ENCODE data around the gene GALK1. TPM values are rescaled to one million over a fixed set of nuclear protein-coding genes. Genes with fewer than 3 reads are reported as not detected.
A peak's percentile ranks its signal among the peaks of the same experiment; 100 is the strongest.

GALK1 gene
- total RNA-seq, 1 experiment from 2014 or later: 23.9 TPM

GRCh38 chr17:75809631-75810111 is 44.7 kb upstream of the GALK1 start:
- Histone ChIP-seq H3K4me2 (ENCODE audit: low read depth, low read length, poor library complexity, severe bottlenecking) (no peak overlapping the region), H3K36me3 (ENCODE audit: insufficient read depth, low read length) (peaks cover 17% of the 10 kb centered on the region)

GRCh38 chr17:75808905-75809621 is 44.1 kb upstream of the GALK1 start:
- H3K36me3 ChIP-seq (ENCODE audit: insufficient read depth, low read length): peaks cover 17% of the 10 kb centered on the region
- peaks cover 20% of the 10 kb centered on the region for H3K4me1 ChIP-seq (ENCODE audit: low read length)
- H3K4me2 ChIP-seq (ENCODE audit: low read depth, low read length, poor library complexity, severe bottlenecking): peak overlapping the region; percentile 2
- H3K27me3 ChIP-seq (ENCODE audit: low read length): no peaks in the 10 kb centered on the region
- H3K9ac ChIP-seq (ENCODE audit: low read length): peak overlapping the region; percentile 12; the same call in 1 of the 2 replicates
- H3K9me3 ChIP-seq (ENCODE audit: low read length): no peaks in the 10 kb centered on the region
- no peaks in the 10 kb centered on the region for H3K9me2 ChIP-seq (replicated peaks; ENCODE audit: insufficient read depth, low read length)
- peak overlapping the region; percentile 35 for H3K27ac ChIP-seq (ENCODE audit: low read length)
- H4K20me1 ChIP-seq (ENCODE audit: insufficient read depth, low read depth, low read length): no peaks in the 10 kb centered on the region; the same call in 1 of the 2 replicates
- no peak overlapping the region for H3K4me3 ChIP-seq (ENCODE audit: low read length)
- H3K79me2 ChIP-seq (ENCODE audit: low read length): peaks cover 19% of the 10 kb centered on the region
- H2AFZ ChIP-seq (ENCODE audit: low read length): no peak overlapping the region
- DNase-seq: peak; percentile 63

More at GRCh38 chr17:75809631-75810111, 44.7 kb upstream of the GALK1 start:
- Histone ChIP-seq H3K9me3 (ENCODE audit: low read length) (no peaks in the 10 kb centered on the region), H3K4me1 (ENCODE audit: low read length) (peaks cover 24% of the 10 kb centered on the region), H3K27me3 (ENCODE audit: low read length) (no peaks in the 10 kb centered on the region), H3K9me2 (replicated peaks; ENCODE audit: insufficient read depth, low read length) (no peaks in the 10 kb centered on the region), H3K27ac (ENCODE audit: low read length) (no peak overlapping the region), H3K79me2 (ENCODE audit: low read length) (peaks cover 18% of the 10 kb centered on the region), H4K20me1 (ENCODE audit: insufficient read depth, low read depth, low read length) (no peaks in the 10 kb centered on the region; the same call in 1 of the 2 replicates), H3K9ac (ENCODE audit: low read length) (no peak overlapping the region), H3K4me3 (ENCODE audit: low read length) (no peak overlapping the region), H2AFZ (ENCODE audit: low read length) (no peak overlapping the region)
- no peak for DNase-seq

- Histone ChIP-seq H3K9me3 (ENCODE audit: low read length) (no peaks in the 10 kb centered on the region), H3K36me3 (ENCODE audit: insufficient read depth, low read length) (peaks cover 17% of the 10 kb centered on the region), H4K20me1 (ENCODE audit: insufficient read depth, low read depth, low read length) (no peaks in the 10 kb centered on the region; the same call in 1 of the 2 replicates), H2AFZ (ENCODE audit: low read length) (no peak overlapping the region), H3K9ac (ENCODE audit: low read length) (peak overlapping the region; percentile 12), H3K27ac (ENCODE audit: low read length) (peak overlapping the region; percentile 35), H3K27me3 (ENCODE audit: low read length) (no peaks in the 10 kb centered on the region), H3K4me3 (ENCODE audit: low read length) (no peak overlapping the region), H3K79me2 (ENCODE audit: low read length) (peaks cover 25% of the 10 kb centered on the region), H3K4me2 (ENCODE audit: low read depth, low read length, poor library complexity, severe bottlenecking) (peak overlapping the region; percentile 2), H3K4me1 (ENCODE audit: low read length) (peaks cover 15% of the 10 kb centered on the region), H3K9me2 (replicated peaks; ENCODE audit: insufficient read depth, low read length) (no peaks in the 10 kb centered on the region)
- no peak for DNase-seq
Observed at GRCh38 chr17:75808549-75808904, 43.5 kb upstream of the GALK1 start.

- H3K9me2 ChIP-seq (replicated peaks; ENCODE audit: insufficient read depth, low read length): no peaks in the 10 kb centered on the region
- no peaks in the 10 kb centered on the region for H3K27me3 ChIP-seq (ENCODE audit: low read length)
- H3K79me2 ChIP-seq (ENCODE audit: low read length): peaks cover 29% of the 10 kb centered on the region
- H3K4me1 ChIP-seq (ENCODE audit: low read length): peaks cover 12% of the 10 kb centered on the region
- no peak overlapping the region for H3K4me2 ChIP-seq (ENCODE audit: low read depth, low read length, poor library complexity, severe bottlenecking)
- no peaks in the 10 kb centered on the region; the same call in 1 of the 2 replicates for H4K20me1 ChIP-seq (ENCODE audit: insufficient read depth, low read depth, low read length)
- H2AFZ ChIP-seq (ENCODE audit: low read length): no peak overlapping the region
- H3K4me3 ChIP-seq (ENCODE audit: low read length): no peak overlapping the region
- DNase-seq: no peak
- peaks cover 16% of the 10 kb centered on the region for H3K36me3 ChIP-seq (ENCODE audit: insufficient read depth, low read length)
- no peaks in the 10 kb centered on the region for H3K9me3 ChIP-seq (ENCODE audit: low read length)
- peak overlapping the region; percentile 12; the same call in 1 of the 2 replicates for H3K9ac ChIP-seq (ENCODE audit: low read length)
- no peak overlapping the region for H3K27ac ChIP-seq (ENCODE audit: low read length)
Observed at GRCh38 chr17:75807861-75808260, 42.9 kb upstream of the GALK1 start.

- H3K9me2 ChIP-seq (replicated peaks; ENCODE audit: insufficient read depth, low read length): no peaks in the 10 kb centered on the region
- peaks cover 35% of the 10 kb centered on the region for H3K79me2 ChIP-seq (ENCODE audit: low read length)
- no peaks in the 10 kb centered on the region for H3K27me3 ChIP-seq (ENCODE audit: low read length)
- H3K4me3 ChIP-seq (ENCODE audit: low read length): no peak overlapping the region
- no peak overlapping the region for H2AFZ ChIP-seq (ENCODE audit: low read length)
- peaks cover 12% of the 10 kb centered on the region for H3K4me1 ChIP-seq (ENCODE audit: low read length)
- no peaks in the 10 kb centered on the region for H3K9me3 ChIP-seq (ENCODE audit: low read length)
- no peak for DNase-seq
- H3K4me2 ChIP-seq (ENCODE audit: low read depth, low read length, poor library complexity, severe bottlenecking): no peak overlapping the region
- H3K9ac ChIP-seq (ENCODE audit: low read length): no peak overlapping the region
- no peak overlapping the region for H3K27ac ChIP-seq (ENCODE audit: low read length)
- no peaks in the 10 kb centered on the region; the same call in 1 of the 2 replicates for H4K20me1 ChIP-seq (ENCODE audit: insufficient read depth, low read depth, low read length)
- H3K36me3 ChIP-seq (ENCODE audit: insufficient read depth, low read length): peaks cover 11% of the 10 kb centered on the region; the same call in 1 of the 2 replicates
Observed at GRCh38 chr17:75806822-75807500, 42.0 kb upstream of the GALK1 start.

- Histone ChIP-seq H3K79me2 (ENCODE audit: low read length) (peaks cover 54% of the 10 kb centered on the region), H3K4me1 (ENCODE audit: low read length) (peaks cover 12% of the 10 kb centered on the region)
- no peak for DNase-seq
Observed at GRCh38 chr17:75803883-75804282, 38.9 kb upstream of the GALK1 start.

GRCh38 chr17:75799402-75799801 is 34.4 kb upstream of the GALK1 start:
- Histone ChIP-seq H3K4me1 (ENCODE audit: low read length) (no peaks in the 10 kb centered on the region), H3K4me3 (ENCODE audit: low read length) (no peak overlapping the region), H3K79me2 (ENCODE audit: low read length) (peaks cover 70% of the 10 kb centered on the region), H2AFZ (ENCODE audit: low read length) (no peak overlapping the region), H3K27ac (ENCODE audit: low read length) (no peak overlapping the region), H3K9ac (ENCODE audit: low read length) (no peak overlapping the region), H3K27me3 (ENCODE audit: low read length) (no peaks in the 10 kb centered on the region), H3K36me3 (ENCODE audit: insufficient read depth, low read length) (peaks cover 27% of the 10 kb centered on the region; the same call in 1 of the 2 replicates), H3K4me2 (ENCODE audit: low read depth, low read length, poor library complexity, severe bottlenecking) (no peak overlapping the region), H3K9me2 (replicated peaks; ENCODE audit: insufficient read depth, low read length) (no peaks in the 10 kb centered on the region), H3K9me3 (ENCODE audit: low read length) (no peaks in the 10 kb centered on the region), H4K20me1 (ENCODE audit: insufficient read depth, low read depth, low read length) (0 out of 2 replicates have a peak, but pooled peaks cover 4% of the 10 kb centered on the region)
- no peak for DNase-seq

More at GRCh38 chr17:75803883-75804282, 38.9 kb upstream of the GALK1 start:
- Histone ChIP-seq H3K9me3 (ENCODE audit: low read length) (no peaks in the 10 kb centered on the region), H3K36me3 (ENCODE audit: insufficient read depth, low read length) (peaks cover 7% of the 10 kb centered on the region; the same call in 1 of the 2 replicates), H3K27me3 (ENCODE audit: low read length) (no peaks in the 10 kb centered on the region), H3K9me2 (replicated peaks; ENCODE audit: insufficient read depth, low read length) (no peaks in the 10 kb centered on the region), H3K27ac (ENCODE audit: low read length) (no peak overlapping the region), H4K20me1 (ENCODE audit: insufficient read depth, low read depth, low read length) (no peaks in the 10 kb centered on the region; the same call in 1 of the 2 replicates), H3K4me2 (ENCODE audit: low read depth, low read length, poor library complexity, severe bottlenecking) (no peak overlapping the region), H3K9ac (ENCODE audit: low read length) (no peak overlapping the region), H2AFZ (ENCODE audit: low read length) (no peak overlapping the region), H3K4me3 (ENCODE audit: low read length) (no peak overlapping the region)

Measured in Karpas-422 (cell line).